T-helper 2 cell (primary cell): ENCODE results near the gene MGLL.
A peak's percentile ranks its signal among the peaks of the same experiment; 100 is the strongest.

Experiments used
- DNase-seq, 5 experiments: peaks; one replicate each; pipeline versions ENCODE4 v3.0.0 to v3.0.0-alpha.2; 2012 to 2022

MGLL gene

DNA sequence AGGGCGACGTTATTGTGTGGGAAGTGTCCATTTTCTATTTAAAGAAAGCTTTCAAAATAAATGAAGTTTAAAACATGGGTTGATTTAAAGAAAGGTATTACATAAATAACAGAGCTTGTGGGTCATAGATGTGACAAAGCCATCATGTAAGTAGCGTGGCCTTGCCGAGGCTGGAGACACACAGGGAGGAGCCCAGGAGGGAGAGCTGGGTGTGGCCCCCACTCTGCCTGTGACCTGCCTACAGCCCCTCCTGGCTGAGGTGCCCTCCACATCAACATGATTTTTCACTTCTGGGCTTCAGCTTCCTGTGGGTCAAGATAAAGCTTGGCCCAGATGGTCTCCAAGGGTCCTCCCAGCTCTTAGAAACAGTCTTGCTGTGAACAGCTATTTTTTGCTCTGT, 12.5 kb upstream of the MGLL start:
- no peak for DNase-seq

DNA sequence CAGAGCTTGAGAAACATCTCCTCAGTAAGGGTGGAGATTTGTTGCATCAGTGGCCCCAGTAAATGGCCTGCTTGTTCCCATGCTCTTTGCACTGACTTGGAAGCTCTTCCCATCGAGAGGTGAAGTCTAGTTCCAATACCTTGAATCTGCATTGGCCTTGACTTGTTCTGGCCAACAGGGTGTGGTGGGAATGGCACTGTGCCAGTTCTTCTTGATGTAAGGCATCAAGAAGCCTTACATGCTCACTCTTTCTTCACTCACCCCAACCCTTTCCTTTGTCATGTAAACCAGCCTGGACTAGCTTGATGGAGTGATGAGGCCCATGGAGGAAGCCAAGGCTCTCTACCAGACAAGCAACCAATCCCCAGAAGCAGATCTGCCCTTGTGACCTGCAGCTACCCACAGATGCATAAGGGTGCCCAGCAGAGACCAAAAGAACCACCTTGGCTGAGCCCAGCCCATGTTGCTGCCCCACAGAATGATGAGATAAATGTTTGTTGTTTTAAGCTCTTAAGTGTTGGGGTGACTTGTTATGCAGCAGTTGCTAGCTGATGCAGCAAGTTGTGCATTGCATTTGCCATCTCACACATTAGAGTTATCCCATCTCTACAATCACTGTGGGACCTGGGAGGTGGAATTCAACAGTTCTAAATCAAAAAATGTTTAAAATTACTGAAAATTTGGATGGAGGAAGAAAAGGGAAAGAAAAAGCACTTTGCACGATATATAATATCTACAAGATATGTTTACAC, 11.1 kb upstream of the MGLL start:
- DNase-seq: no peak

DNA sequence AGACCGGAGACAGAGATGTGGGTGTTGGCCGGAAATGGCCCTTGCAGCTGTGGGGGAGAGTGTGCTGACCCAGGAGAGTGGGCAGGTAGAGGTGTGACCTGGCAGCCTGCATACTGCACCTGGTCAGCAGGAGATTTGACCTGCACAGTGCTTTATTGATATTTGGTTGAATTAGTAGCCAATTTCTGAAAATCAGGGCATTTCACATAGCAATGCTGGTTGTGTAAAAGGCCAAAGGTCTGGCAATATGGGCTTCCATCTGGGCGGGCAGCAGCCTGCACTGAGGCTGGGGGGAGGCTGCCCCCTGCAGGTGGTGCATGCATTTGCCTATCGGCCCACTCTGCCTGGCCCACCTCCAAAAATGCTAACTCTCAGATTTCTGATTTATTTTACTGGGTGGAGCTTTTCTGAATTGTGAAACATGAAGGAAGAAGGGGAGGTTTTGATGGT, 9.4 kb upstream of the MGLL start:
- peak in 1 of 5 experiments; percentile 20 for DNase-seq

DNA sequence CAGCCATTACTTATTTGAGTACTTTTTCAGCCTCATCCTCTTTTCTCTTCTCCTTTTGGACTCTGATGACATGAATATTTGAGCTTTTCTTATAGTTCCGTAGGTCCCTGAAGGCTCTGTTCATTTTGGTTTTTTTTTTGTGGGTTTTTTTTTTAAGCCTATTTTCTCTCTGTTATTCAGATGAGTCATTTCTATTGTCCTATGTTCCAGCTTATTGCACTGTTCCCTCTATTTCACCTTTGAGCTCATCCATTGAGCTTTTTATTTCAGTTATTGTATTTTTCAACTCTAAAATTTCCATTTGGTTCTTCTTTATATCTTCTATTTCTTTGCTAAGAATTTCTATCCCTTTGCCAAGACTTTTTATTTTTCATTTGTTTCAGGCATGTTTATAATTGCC, 7.2 kb upstream of the MGLL start:
- no peak for DNase-seq

DNA sequence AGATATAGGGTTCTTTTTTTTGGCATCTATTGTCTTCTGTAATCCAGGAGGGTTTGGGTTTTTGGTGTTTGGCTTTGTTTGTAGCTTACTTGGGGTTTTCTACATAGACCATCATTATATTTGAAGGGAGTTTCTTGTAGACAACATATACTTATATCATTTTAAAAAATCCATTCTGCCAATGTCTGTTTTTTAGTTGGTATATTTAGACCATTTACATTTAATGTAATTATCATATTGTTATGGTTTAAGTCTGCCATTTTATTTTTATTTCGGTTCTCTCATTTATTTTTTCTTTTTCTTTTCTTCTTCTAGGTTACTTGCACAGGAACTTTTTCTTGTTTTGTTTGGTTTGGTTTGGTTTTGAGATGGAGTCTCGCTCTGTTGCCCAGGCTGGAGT, 5.5 kb upstream of the MGLL start:
- no peak for DNase-seq

DNA sequence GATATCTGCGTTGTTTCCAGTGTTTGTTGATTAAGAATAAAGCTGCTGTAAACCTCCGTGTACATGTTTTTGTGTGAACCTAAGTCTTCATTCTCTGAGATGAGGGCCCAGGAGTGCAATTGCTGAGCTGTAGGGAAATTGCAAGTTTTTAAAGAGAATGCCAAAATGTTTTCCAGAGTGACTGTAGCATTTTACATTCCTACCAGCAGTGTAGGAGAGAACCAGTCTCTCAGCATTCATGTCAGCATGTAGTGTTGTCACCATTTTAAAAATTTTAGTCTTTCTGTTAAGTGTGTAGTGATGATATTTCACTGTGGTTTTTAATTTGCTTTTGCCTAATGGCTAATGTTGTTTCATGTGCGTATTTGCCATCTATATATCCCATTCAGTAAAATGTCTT, 3.4 kb upstream of the MGLL start:
- no peak for DNase-seq

DNA sequence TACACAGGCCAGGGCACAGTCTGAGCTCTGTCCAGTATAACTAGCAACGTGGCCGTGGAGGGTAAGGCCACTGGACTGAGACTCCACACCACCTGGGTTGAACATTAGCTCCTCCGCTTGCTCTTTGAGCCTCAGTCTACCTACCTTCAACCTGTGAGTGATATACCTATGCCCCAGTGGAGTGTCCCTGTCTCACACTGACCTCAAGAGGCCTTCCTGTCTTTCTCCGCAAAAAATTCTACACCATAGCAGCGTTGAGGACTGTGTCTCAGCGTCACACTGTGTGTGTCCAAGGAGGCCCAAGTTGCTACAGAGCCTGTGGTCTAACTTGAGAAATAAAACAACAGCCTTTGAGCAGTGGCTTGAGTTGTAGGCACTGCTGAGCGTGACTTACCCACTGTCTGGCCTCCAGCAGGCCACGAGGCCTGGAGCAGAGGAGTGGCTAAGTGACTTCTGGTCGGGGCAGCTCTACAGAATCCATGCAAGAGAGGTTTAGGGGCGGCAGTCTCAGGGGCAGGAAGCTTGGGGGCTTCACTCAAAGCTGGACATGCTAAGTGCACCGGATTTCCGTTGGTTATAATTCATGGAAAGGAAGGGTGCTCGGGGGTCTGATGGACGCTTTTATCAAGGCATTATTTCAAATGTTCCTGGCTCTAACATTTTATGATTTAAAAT, 2.0 kb upstream of the MGLL start:
- DNase-seq: no peak

DNA sequence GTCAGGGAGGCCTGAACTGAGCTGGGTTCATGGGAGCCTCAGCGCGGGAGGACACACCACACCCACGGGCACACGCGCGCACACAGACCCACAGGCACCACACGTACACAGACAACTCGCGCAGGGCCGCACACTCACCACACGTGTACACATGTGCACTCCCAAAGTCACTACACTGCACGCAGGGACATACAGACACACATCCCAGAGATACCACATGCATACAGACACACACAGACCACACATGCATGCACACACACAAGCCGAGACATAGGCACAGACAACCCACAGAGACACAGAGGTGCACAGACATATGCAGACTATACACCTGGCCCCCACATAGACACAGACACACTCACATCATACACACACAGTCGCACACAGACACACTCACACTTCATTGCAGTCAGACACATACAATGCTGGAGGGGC, 1.1 kb upstream of the MGLL start:
- no peak for DNase-seq

DNA sequence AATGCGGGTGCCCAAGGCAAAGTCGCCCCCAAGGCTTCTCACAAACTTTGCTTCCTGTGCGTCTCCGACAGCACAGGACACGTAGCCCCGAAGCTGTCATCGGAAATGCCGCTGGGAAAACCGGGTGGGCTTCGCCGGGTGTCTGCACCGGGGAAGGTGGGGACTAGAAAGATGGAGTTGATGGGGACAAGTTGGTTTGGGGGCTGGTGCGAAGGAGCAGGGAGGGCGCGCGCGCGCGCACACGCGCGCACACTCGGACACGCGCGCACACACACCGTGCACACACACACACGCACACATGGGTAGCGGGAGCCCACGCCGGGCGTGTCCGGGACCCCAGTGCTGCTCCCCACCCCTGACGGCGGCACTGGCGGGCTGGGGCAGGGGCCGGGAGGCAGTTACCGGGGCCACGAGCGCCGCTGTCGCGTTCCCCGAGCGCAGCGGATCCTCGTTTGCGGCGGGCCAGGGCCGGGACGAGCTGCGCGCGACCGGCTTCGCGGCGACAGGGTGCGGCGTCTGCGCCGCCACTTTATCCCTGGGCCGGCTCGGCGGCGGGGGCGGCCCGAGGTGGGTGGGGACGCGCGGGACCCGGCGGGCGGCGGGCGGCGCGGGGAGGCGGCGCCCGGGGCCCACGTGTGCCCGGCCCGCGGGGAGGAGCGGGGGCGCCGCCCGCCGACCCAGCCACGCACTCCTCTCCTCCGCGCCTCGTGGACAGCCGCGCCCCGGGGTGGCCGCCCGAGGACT, 539 bp upstream of the MGLL start:
- peak in 1 of 5 experiments; percentile 17 for DNase-seq

DNA sequence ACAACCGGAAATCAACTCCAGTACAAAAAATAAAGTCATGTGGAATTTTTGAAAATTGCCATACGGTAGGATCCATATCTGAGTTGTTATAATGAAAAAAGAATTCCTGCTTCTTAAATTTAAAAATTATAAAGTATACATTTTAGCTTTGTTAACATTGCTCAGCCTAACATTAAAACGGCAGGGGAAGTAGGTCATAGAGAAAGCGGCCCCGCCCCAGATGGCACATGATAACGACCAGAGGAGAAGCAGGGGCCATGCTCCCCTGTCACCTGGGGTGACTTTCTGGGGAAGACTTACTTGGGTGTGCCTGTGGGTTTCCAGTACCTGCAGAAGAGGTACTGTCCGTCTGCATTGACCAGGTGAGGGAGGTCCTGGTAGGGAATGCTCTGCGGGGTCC, 921 bp downstream of the MGLL start:
- DNase-seq: peak in 1 of 5 experiments; percentile 25

DNA sequence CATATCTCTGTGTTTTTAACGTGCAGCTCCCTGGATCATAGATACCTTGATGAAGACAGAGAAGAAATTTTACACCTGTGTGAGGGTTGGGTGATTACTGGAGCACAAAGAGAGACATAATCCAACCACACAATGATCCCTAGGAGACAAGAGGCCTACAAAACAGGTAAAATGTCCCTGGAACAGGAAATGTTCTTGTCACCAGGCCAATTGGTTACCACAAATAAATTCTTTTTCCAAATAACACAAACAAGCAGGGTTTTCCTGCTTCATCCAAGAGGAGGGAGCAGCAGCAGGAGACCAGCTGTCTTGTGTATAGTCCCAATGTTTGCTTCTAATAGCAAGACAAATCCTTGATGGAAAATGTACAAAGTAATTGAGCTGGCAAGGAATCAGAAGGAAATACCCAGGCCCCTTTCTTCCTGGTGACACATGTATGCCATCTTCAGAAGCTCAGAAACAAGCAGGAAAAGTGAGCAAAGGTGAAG, 1.4 kb downstream of the MGLL start:
- DNase-seq: no peak

DNA sequence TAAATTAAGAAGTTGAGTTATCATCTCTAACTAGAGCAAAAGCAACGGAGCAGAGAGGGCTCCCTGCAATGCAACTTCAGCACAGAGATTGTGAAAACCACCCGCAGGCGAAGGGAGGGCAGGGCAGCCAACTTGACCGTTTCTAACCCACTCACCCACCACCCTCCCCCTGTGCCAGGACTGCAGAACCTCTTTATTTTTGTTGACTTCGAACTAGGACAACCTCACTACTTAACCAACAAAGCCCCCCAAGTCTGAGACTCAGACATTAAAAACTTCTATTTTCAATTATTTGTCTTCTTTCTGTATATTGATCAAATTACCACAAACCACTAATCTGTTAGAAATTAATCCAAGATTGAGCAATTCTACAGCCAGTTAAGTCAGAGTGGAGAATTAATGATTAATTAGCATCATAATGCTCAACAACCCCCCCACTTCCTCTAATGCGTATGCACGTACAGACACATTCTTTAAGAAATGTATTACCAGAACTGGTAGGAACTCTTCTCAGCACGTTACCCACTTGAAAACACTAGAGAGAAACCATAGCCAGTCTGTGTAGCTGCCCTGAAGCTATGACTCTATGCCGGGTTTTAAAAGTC, 2.0 kb downstream of the MGLL start:
- DNase-seq: no peak

DNA sequence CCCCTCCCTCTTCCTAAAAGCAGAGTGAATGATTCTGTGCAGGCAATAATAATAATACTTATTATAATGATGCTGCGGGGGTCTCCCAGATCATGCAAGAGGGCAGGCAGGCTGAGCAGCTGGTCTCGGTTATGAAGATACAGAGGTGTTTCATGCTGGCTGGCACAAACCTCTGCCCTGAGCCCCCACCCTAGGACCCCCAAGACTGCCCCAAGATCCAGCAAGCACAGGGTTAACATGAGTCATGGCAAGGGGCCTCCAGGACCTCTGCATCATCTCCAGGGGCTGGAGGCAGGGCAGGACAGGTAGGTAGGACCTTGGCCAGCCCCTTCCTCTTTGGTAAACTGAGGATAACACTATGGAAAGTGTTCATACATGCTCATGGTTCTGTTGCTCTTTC, 2.7 kb downstream of the MGLL start:
- DNase-seq: no peak

DNA sequence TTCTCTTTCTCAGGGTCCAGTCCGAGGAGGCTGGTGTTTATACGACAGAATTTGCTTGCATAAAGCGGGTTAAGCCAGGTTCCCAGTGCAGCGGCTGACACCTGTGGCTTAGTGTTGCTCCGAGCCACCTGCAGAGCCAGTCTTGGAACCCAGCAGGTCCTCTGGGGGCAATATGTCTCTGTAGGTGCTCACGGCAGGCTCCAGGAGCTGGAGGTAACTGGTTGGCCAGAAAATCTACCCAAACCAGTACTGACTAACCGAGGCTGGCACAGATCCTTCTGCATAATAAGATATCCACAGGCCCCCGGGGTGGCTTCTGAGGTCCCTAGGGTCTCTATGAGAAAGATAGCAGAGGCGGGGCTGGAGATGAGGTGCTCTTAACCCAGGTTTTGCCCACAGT, 3.2 kb downstream of the MGLL start:
- DNase-seq: no peak

DNA sequence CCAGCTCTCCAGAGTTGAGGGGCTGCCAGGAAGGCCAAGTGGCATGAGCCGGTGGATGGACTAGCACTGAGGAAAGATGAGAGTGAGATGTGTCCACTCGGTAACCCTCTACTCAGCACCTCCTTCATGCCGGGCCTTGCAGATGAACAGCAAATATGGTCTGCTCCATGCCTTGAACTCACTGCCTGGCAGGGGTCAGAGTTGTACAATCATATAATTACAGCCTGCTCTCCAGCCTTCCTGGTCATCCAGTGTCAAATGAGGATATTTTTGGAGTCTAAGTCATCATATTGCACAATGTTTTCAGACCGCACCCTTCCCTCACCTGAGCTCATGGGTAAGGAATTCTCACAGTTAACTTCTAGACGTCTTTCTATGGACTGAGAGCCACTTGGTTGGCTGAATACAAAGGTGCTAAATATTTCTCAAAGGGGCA, 4.9 kb downstream of the MGLL start:
- DNase-seq: no peak

DNA sequence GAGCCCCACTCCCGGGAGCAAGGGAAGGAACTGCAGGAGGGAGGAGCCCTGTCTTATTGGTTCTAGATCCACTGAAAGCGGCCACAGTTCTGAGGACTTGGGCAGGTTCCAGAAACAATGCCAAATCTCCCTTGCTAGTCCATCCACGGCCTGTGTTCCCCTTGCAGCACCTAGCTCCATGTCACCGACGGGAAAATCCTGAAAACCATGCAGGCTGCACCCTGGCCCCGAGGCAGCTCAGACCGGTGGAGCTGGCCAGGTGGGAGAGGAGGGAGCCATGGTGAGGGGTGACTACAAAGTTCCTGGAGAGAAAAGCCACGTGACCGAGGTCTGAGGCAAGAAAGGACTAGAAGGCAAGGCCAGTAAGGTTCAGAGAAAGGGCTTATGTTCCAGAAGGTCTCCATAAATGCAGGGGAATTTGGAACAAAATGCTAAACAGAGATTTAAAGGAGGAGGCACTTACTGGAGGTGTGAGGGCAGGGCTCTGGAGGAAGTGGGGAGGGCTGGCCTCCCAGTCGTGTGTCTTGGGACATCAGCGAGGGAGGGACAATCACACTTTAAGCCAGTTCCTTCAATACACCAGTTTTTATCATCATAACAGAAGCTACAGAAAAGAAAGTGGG, 5.4 kb downstream of the MGLL start:
- no peak for DNase-seq

DNA sequence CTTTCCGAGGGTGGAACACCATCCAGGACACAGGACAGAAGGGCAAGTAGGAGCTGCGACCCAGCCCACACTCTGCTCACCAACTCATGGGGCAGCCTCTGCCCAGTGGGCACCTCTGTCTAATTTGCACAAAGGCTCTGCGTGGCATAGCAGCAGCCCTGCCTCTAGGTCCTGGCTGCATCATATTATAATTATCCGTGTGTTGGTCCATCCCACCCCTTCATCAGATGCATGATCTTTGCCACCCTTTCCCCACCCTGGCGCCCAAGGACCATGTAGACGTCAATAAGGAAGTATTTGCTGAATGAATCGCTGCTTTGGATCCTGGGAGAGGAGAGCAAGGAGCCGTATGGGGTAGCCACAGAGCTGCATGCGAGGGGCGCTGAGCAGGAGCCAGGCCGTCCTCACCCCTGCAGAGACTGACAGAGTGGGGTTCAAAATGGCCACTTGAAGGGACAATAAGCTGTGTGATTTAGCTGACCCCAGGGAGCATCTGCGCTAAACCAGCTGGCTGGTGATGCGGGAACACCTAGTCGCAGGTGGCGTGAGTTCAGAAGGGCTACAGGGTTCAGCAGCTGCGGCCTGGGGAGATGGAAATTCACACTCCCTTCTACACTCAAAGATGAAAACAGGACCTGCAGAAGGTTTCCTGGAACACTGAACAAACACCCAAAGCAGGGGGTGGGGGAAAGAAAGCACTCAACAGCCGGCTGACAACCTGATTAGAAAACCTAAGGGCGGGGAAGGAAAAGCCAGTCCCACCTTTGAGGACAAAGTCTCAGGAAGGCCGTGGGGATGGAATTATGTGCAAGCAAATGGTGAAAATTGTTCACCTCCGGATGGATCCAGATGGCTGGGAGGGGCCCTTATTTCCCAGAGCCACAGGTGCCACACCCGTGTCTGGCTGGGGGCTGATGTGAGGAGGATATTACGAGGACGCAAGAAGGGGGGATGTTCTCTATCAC, 6.4 kb downstream of the MGLL start:
- no peak for DNase-seq

DNA sequence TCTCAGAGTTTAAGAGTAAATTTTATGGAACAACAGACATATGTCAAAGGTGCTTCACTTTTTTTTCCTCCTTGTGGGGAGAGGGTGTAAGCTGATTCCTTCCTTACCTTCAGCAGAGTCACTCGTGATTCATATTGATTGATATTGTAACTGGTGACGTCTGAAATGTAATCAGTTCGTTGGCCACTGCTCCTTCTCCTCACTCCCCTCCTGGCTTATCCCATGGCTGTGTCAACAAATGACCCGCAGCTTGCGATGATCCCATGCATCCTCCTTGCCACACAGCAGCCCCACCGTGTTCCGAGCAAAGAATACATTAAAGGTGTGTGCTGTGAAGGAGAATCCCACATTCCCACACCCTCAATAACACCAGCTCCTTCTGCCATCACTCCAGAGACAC, 7.3 kb downstream of the MGLL start:
- DNase-seq: no peak

DNA sequence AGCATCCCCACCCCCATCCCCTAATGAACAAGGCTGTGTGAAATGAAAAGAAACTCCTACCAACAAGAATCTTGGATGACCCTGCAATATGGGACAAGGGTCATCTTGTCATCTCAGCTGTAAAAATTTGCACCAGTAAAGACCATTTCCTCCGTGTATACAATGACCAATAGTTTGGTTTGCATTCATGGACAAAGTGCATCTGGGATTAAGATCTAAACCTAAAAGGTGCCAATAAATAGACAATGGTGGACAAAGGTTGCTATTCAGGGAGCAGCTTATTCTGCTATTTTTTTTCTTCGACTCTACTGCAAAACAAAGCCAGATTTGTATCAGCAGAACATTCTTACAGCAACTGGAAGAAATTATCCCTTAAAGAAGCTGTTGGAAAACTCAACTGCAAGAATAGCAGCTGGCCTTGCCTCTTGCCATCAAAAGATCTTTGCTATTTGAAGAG, 8.0 kb downstream of the MGLL start:
- no peak for DNase-seq

DNA sequence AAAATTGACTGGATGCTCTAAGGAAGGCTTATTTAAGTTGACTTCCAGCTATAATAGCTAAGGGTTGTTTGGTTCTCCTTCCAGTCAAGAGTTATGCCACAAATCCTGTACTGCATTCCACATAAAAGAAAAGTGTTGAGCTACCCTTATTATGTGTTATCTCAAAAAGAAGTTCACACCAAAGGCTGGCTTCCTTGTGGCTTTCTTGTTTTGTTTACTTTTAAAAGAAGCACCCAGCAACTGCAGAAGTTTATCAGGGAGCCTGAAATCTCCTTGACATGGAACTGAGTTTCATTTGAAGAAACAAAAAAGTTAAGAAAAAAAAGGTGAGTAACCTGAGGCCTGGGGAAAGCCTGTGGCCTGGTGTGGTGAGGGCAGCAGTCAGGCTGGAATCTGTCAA, 10.2 kb downstream of the MGLL start:
- no peak for DNase-seq

DNA sequence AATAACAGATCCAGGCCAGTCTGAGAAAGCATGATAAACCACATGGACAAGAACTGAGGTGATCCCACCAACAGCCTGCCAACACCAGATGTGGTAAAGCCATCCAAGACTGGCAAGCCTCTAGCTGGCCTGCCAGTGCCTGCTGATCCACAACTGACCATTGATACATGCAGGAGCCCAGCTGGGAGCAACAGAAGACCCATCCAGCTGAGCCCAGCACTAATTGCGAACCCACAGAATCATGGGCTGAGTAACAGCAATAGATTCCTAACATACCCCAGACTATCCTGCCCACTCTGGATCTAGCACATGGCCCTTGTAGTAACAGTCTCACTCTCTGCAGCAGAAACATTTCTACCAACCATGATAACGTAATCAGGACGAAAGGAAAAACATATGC, 10.6 kb downstream of the MGLL start:
- no peak for DNase-seq
